ENCODE data around the gene PEG3.

PEG3 gene

DNA sequence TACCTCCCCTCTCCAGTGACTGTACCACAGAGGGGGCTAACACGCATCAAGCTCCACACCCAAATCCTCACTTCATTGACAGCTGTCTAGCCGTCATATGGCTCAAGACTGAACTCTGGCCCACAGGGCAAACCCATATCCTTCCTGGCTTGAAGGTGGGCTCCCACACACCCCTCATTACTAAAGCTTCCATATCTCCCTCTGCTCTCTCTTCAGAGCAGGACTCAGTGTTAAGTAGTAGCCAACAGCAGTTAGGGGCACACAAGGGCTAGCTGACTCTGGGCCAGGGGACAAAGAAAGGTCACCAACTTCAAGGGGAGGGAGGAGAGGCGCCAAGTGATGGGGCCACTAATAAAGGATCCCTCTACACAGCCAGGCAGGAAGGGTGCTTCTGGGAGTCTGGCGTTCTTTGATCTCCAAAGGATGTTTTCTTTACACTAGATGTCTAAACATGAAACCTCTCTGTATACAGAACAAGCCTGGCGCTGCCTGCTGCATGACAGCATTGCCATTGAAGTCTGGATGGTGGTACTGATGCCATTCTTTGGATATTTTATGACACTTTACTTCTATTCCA is 8.1 kb downstream of the PEG3 start:
- TF ChIP-seq CTCF (conservative IDR thresholded peaks at IDR 0.05) (no peak), ZFX (IDR thresholded peaks at IDR 0.05) (no peak)
- H3K27ac ChIP-seq, result no peak overlapping the region

DNA sequence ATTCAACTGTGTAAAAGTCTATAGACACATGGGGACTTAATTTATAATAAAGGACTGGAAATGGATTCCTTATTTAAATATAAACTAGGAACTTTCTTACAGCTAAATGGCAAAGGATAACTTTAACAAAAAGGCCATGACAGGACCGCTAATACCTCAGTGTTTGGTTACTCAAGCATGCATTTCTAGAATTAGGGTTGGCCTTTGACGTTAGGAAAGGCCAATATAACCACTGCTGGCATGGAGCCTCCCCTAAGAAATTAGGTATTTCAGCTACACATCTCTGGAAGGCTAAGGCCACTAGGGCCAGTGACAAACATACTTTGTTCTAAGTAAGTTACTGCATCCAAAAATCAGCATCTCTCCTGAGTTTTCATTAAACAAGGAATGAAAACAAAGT is 9.3 kb downstream of the PEG3 start:
- no peak for TF ChIP-seq ZFX (IDR thresholded peaks at IDR 0.05)
- no peak for TF ChIP-seq CTCF (conservative IDR thresholded peaks at IDR 0.05)
- H3K27ac ChIP-seq, result no peak overlapping the region

DNA sequence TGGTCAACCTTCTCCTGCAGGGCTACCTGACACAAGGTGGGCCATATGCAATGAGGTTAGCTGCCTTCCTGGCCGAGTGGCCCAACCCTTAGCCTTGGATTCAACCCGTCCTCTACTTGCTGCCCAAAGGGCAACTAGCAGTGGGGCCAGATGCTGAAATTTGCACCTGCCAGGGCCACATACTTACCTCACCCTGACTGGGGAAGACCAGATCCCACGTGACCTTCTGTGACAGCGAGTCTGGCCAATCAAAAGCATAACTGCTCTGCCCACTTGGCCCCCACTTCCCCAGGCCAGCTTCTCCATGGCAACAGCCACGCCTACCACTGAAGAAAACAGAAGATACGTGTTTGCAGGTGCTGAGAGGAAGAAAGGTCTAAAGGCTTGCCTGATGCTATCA is 10.9 kb downstream of the PEG3 start:
- H3K27ac ChIP-seq, result no peak overlapping the region
- TF ChIP-seq CTCF (conservative IDR thresholded peaks at IDR 0.05), result no peak
- no peak for TF ChIP-seq ZFX (IDR thresholded peaks at IDR 0.05)

DNA sequence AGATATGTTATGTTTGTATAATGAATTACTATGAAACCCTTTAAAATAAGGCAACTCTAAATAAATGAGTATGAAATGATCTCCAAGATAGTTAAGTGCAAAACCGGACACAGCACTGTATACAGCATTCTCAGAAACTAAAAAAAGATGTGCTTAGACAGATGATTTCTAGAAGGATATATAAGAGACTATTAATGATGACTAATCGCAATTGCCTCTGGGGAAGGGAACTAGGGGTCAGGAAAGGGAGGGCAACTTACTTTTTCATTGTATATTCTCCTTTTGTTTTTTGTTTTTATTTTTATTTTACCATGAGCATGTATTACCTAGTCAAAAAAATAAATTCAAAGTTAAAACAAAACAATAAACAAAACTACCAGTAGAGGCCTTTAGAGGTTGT is 12.8 kb downstream of the PEG3 start:
- H3K27ac ChIP-seq, result no peak overlapping the region
- TF ChIP-seq ZFX (IDR thresholded peaks at IDR 0.05), result no peak
- no peak for TF ChIP-seq CTCF (conservative IDR thresholded peaks at IDR 0.05)

GRCh38 chr19:56823956-56824355 is 16.6 kb downstream of the PEG3 start:
- no peak for TF ChIP-seq ZFX (IDR thresholded peaks at IDR 0.05)
- TF ChIP-seq CTCF (conservative IDR thresholded peaks at IDR 0.05), result no peak
- no peak overlapping the region for H3K27ac ChIP-seq

GRCh38 chr19:56823417-56823816 is 17.1 kb downstream of the PEG3 start:
- no peak for TF ChIP-seq CTCF (conservative IDR thresholded peaks at IDR 0.05)
- no peak for TF ChIP-seq ZFX (IDR thresholded peaks at IDR 0.05)
- H3K27ac ChIP-seq, result no peak overlapping the region

DNA sequence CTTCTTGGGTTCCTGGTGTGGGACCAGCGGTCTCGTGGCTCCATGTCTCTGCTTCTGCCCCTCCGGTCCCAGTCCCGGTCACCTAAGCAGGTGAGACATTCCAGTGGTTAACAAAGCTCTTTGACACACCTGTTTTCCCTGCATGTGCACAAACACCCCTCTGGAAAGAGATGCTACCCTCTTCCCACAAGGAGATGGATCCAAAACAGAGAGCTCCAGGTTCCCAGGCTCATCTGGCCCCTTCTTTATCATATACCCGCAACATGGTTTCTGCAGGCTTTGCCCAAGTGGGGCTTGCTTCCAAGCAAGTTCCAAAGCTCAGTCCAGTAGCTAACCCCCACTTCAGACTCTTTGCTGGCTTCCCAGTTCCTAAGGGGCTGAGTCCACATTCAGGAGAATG is 17.8 kb downstream of the PEG3 start:
- TF ChIP-seq ZFX (IDR thresholded peaks at IDR 0.05) (no peak), CTCF (conservative IDR thresholded peaks at IDR 0.05) (no peak)
- H3K27ac ChIP-seq, result no peak overlapping the region

Measured in C4-2B (cell line).